ENCODE data around the gene CTNNA2.

The CTNNA2 gene

DNA sequence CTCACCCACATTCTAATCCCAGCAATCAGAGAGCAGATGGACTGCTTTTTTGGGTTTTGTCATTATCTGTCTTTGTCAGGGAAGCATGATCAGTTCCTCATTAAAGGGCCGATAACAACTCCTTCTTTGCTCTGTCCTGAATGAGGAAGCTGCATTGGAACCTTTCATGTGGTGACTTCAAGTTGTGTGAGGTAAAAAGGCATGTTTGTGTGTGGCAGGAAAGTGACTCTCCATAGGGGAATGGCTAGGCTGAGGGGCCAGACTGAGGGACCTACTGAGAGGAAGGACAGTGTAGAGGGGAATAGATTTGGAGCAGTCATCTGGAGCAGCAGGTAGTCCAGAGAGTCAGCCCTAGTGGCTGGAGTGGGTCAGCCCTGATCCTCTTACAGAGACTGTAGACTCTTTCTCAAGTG lies 815.3 kb downstream of the CTNNA2 start:
- TF ChIP-seq POLR2A (IDR thresholded peaks at IDR 0.05; ENCODE audit: low read depth, low read length) (no peak), TAF1 (IDR thresholded peaks at IDR 0.05; ENCODE audit: borderline replicate concordance, low read depth, low read length) (no peak), POLR2AphosphoS5 (IDR thresholded peaks at IDR 0.05; ENCODE audit: low read depth, low read length) (no peak)
- FAIRE-seq (no peak), DNase-seq (ENCODE audit: insufficient read length) (no peak)

DNA sequence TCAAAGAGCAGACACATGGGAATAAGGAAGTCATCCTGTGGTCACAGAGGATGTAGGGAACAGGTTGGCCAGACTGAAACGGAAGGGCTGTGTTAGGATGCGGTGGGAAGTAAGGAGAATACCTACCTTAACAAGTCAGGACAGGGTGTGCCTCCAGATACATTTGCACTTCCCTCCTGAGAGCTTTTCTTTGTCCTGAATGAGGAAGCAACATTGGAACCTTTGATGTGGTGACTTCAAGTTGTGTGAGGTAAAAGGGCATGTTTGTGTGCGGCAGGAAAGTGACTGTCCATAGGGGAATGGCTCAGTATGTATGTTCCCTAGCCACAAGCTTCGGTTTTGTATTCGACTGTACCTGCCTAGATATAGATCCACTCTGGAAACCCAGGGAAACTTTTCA lies 816.6 kb downstream of the CTNNA2 start:
- TF ChIP-seq POLR2AphosphoS5 (IDR thresholded peaks at IDR 0.05; ENCODE audit: low read depth, low read length) (no peak), POLR2A (IDR thresholded peaks at IDR 0.05; ENCODE audit: low read depth, low read length) (no peak), TAF1 (IDR thresholded peaks at IDR 0.05; ENCODE audit: borderline replicate concordance, low read depth, low read length) (no peak)
- no peak for DNase-seq (ENCODE audit: insufficient read length)
- FAIRE-seq: no peak

DNA sequence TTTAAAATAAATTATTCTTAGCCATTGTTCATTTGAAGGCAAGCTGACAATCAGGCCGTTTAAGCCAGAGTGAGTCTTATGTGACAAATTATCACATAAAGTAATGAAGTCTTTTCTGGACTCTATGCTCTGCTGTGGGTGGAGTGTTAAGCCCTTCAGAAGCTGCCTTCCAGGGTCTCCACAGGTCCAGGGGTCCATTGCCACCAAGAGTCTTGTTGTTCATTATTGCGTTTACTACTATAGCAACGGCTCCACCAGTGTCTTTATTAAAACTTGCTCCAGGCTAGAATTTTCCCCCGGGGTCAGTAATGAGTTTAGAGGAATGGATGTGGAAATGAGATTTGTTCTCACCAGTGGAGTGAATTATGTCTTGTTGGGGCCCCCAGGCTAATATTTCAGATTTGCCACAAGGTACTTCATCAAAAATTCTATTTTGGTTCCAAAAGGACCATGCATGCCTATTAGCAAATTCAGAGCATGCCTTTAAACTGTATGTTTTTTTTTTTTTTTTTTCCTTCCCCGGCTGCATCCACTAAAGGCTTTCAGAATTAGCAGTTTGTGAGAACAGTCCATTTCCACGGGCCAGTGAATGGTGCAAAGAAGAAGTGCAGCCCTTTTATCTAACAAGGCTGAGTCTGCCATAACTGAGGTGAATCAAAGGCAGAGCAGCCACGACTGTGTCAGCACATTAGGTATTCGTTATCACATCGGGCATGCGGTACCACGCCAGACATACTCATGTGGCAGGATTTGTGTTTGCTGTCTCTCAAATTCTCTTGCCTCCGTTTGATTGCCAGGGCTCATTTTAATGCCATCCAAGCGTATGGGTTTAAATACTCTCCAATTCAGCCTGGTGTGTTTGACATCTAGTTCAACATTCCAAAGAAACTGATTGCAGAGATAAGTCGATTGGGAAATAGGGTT lies 817.9 kb downstream of the CTNNA2 start:
- DNase-seq (ENCODE audit: insufficient read length) (no peak), FAIRE-seq (no peak)

DNA sequence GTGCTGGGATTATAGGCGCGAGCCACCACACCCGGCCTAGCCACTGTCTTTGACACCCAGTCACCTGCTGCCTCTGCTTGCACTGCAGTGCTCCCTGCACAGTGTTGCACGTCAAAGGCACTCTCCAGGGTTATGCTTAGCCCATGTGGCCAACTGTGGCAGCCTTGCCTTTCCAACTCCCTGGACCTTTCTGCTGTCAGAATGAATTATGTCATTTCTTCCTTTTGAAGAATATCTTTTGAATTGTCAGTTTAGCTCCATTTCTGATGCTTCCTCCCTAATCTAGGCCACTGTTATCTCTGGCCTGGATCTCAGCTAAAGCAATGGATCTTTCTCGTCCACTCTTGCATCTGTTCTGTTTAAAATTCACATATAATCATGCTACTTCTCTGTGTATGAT lies 821.0 kb downstream of the CTNNA2 start:
- DNase-seq (ENCODE audit: insufficient read length): no peak
- FAIRE-seq: no peak
- TF ChIP-seq TAF1 (IDR thresholded peaks at IDR 0.05; ENCODE audit: borderline replicate concordance, low read depth, low read length) (no peak), POLR2A (IDR thresholded peaks at IDR 0.05; ENCODE audit: low read depth, low read length) (no peak), POLR2AphosphoS5 (IDR thresholded peaks at IDR 0.05; ENCODE audit: low read depth, low read length) (no peak)

More for the DNA sequence above, 817.9 kb downstream of the CTNNA2 start:
- TF ChIP-seq POLR2A (IDR thresholded peaks at IDR 0.05; ENCODE audit: low read depth, low read length) (no peak), POLR2AphosphoS5 (IDR thresholded peaks at IDR 0.05; ENCODE audit: low read depth, low read length) (no peak), TAF1 (IDR thresholded peaks at IDR 0.05; ENCODE audit: borderline replicate concordance, low read depth, low read length) (no peak)

DNA sequence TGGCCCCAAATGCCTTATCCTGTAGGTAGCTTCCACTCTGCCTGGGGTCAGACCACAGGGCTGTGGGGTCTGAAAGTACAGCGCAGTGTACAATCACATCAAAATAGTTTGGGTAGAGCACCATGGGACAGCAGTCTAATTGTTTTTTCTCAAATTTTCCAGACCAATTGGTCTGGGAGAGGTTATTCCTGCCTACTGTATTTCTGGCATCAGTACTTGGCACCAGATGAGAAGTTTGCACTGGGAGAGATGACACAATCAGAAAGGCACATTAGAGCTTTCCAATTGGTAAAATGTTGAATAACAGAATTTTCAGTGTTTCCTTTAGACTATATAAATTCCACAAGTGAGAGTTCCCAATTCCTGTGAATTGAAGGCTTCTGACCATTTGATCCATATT lies 822.6 kb downstream of the CTNNA2 start:
- no peak for DNase-seq (ENCODE audit: insufficient read length)
- TF ChIP-seq POLR2AphosphoS5 (IDR thresholded peaks at IDR 0.05; ENCODE audit: low read depth, low read length) (no peak), POLR2A (IDR thresholded peaks at IDR 0.05; ENCODE audit: low read depth, low read length) (no peak), TAF1 (IDR thresholded peaks at IDR 0.05; ENCODE audit: borderline replicate concordance, low read depth, low read length) (no peak)
- no peak for FAIRE-seq

DNA sequence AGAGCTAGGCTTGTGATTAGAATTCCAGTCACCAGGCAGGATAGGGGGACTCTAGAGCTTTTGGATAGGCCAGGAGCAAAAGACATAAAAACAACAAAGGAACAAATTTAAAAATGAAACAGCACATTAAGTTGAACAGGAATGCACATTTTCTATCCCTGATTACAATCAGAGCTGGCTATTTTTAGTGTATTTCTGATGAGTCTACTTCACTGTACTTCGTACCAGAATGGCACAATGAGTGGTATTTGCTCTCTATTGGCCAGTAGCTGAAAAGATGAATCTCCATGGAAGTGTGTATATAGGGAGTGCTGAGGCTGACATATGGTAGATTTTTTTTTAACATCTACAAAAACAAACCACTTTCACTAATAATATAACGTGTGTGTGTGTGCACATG lies 825.9 kb downstream of the CTNNA2 start:
- TF ChIP-seq POLR2A (IDR thresholded peaks at IDR 0.05; ENCODE audit: low read depth, low read length) (no peak), POLR2AphosphoS5 (IDR thresholded peaks at IDR 0.05; ENCODE audit: low read depth, low read length) (no peak), TAF1 (IDR thresholded peaks at IDR 0.05; ENCODE audit: borderline replicate concordance, low read depth, low read length) (no peak)
- DNase-seq (ENCODE audit: insufficient read length): no peak
- FAIRE-seq: no peak

DNA sequence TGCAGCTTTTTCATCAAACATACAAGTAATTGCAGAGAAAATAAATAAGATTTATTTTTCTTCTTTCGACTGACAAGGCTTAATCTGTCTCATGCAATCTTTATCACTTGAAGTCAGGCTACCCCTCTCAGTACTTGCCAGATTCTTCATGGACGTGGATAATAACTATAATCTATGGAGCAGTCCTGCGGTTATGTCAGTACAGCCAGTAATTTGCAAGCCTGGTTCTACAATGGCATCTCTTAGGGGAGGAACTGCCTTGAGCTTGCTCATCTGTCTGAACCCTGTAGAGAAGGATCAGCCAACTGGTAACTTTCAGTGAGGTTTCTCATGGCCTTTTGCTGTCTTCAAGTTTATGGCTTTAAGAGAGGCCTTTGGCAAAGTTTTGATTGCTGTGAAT lies 827.2 kb downstream of the CTNNA2 start:
- no peak for FAIRE-seq
- DNase-seq (ENCODE audit: insufficient read length): no peak
- no peak for TF ChIP-seq POLR2A (IDR thresholded peaks at IDR 0.05; ENCODE audit: low read depth, low read length)
- no peak for TF ChIP-seq POLR2AphosphoS5 (IDR thresholded peaks at IDR 0.05; ENCODE audit: low read depth, low read length)
- TF ChIP-seq TAF1 (IDR thresholded peaks at IDR 0.05; ENCODE audit: borderline replicate concordance, low read depth, low read length): no peak

DNA sequence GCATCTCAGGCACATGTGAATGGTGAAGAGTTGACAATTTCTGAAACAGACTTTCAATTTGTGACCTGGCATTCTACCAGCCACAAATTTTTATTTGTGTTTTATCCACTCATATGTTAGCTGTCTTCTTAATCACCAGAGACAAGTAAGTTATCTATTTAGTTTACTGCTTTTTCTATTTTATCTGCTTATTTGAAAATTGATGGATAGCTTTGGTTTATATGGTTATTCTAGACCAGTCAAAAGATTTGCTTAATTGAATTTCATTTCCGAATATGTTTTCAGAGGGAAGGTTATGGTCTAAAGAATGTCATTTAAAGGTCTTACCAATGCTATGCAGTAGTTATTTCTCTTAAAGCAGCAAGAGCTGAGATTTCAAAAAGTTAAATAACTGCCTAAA lies 835.2 kb downstream of the CTNNA2 start:
- FAIRE-seq (no peak), DNase-seq (ENCODE audit: insufficient read length) (no peak)
- TF ChIP-seq POLR2A (IDR thresholded peaks at IDR 0.05; ENCODE audit: low read depth, low read length) (no peak), TAF1 (IDR thresholded peaks at IDR 0.05; ENCODE audit: borderline replicate concordance, low read depth, low read length) (no peak), POLR2AphosphoS5 (IDR thresholded peaks at IDR 0.05; ENCODE audit: low read depth, low read length) (no peak)

DNA sequence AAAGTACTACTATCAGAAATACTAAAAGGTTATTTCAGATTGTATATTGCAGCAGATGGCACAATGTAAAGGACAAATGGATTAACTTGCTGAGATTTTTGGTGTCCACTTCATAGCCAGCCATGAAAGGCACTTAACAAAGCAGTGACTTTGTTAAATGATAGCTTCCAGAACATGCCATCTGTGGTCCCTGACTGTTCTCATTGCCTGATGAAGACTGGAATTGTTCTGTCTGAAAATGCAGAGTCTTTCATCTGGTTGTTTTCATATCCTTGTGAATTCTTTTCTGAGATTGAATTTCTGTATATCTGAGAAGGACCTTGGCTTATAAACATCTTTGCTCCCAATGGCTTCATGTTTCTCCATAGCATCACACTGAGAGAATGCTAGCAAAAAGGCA lies 836.1 kb downstream of the CTNNA2 start:
- FAIRE-seq (no peak), DNase-seq (ENCODE audit: insufficient read length) (no peak)
- TF ChIP-seq POLR2A (IDR thresholded peaks at IDR 0.05; ENCODE audit: low read depth, low read length) (no peak), TAF1 (IDR thresholded peaks at IDR 0.05; ENCODE audit: borderline replicate concordance, low read depth, low read length) (no peak), POLR2AphosphoS5 (IDR thresholded peaks at IDR 0.05; ENCODE audit: low read depth, low read length) (no peak)

DNA sequence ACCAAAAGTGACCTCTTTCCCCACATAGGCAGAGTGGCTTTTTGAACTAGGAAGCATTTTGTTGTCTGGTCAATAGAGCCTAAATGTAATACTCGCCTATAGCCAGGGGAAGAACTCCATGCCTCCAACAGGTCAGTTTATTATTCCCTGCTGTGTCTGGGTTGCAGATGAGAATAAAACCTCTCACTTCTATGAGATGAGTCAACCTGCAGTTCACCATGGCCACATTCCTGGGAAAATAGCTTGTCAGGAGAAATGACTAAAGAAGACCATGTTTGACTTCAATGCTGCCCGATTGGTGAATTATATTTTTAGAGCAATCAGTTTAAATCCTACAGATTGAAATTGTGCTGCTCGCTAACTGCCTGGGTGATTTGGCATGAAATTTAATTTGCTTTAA lies 838.4 kb downstream of the CTNNA2 start:
- FAIRE-seq (no peak), DNase-seq (ENCODE audit: insufficient read length) (no peak)
- TF ChIP-seq POLR2A (IDR thresholded peaks at IDR 0.05; ENCODE audit: low read depth, low read length): no peak
- TF ChIP-seq TAF1 (IDR thresholded peaks at IDR 0.05; ENCODE audit: borderline replicate concordance, low read depth, low read length): no peak
- TF ChIP-seq POLR2AphosphoS5 (IDR thresholded peaks at IDR 0.05; ENCODE audit: low read depth, low read length): no peak

DNA sequence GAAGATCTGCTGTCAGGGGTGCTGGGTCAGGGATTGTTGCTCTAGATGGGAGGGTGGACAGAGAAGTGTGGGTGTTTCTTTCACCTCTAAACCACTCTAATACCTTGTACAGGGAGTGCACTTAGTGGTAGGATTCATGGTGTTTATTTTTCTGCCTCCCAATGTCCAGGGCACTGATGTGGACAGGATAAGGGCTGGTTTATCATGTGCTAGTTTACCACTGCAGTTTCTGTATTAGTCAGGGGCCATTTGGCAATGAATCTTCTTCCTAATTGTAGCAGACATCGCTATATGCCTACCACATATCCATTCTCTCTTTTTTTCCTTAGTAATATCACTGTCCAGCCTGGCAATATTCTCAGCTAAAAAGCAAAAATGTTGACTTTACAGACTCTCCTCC lies 842.0 kb downstream of the CTNNA2 start:
- FAIRE-seq: no peak
- no peak for TF ChIP-seq TAF1 (IDR thresholded peaks at IDR 0.05; ENCODE audit: borderline replicate concordance, low read depth, low read length)
- TF ChIP-seq POLR2A (IDR thresholded peaks at IDR 0.05; ENCODE audit: low read depth, low read length): no peak
- no peak for TF ChIP-seq POLR2AphosphoS5 (IDR thresholded peaks at IDR 0.05; ENCODE audit: low read depth, low read length)
- DNase-seq (ENCODE audit: insufficient read length): no peak

DNA sequence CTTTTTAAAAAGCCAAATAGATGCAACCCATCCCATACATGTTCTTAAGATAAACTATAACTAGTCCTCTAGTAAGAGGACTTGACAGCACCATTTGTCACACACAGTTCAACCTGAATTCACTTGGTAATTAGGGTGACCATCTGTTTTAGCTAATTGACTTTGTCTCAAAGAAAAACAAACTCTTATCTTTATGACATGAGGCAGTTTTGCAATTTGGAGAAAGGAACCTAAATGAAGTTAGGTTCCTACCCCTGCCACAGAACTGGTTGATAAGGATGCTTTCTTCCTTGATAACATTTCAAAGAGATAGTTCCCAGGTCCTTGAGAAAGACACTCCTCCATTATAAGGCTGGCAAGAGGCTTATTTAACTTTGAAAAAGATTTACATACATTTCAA lies 849.1 kb downstream of the CTNNA2 start:
- DNase-seq (ENCODE audit: insufficient read length) (no peak), FAIRE-seq (no peak)
- TF ChIP-seq TAF1 (IDR thresholded peaks at IDR 0.05; ENCODE audit: borderline replicate concordance, low read depth, low read length): no peak
- no peak for TF ChIP-seq POLR2A (IDR thresholded peaks at IDR 0.05; ENCODE audit: low read depth, low read length)
- TF ChIP-seq POLR2AphosphoS5 (IDR thresholded peaks at IDR 0.05; ENCODE audit: low read depth, low read length): no peak
